GM10266 (cell line): Measurements from ENCODE around the gene SLC52A3.
A peak's percentile ranks its signal among the peaks of the same experiment; 100 is the strongest.
"Not testable (repeated sequence)": the region's sequence is repeated elsewhere in the genome, so short reads cannot be mapped to it uniquely, and the experiment has no call there.

Experiments
- DNase-seq: peaks from one replicate; pipeline ENCODE4 v3.0.0; 2012; ENCODE audit errors: extremely low spot score
- CTCF ChIP-seq: IDR thresholded peaks from 2 replicates; pipeline ENCODE4 v1.5.1; 2012; ENCODE audit warnings: mild to moderate bottlenecking, low read depth; ENCODE audit not compliant: control insufficient read depth, insufficient read depth; ENCODE audit errors: missing control alignments

SLC52A3 gene

GRCh38 chr20:768426-768978, at the start of gene SLC52A3:
Gene SLC52A3, minus strand, starts transcription at chr20:768500. Its CDS starts 2,726 bp downstream, at chr20:765774.
- DNase-seq = no peak
- peak; percentile 3 for TF ChIP-seq CTCF

DNA sequence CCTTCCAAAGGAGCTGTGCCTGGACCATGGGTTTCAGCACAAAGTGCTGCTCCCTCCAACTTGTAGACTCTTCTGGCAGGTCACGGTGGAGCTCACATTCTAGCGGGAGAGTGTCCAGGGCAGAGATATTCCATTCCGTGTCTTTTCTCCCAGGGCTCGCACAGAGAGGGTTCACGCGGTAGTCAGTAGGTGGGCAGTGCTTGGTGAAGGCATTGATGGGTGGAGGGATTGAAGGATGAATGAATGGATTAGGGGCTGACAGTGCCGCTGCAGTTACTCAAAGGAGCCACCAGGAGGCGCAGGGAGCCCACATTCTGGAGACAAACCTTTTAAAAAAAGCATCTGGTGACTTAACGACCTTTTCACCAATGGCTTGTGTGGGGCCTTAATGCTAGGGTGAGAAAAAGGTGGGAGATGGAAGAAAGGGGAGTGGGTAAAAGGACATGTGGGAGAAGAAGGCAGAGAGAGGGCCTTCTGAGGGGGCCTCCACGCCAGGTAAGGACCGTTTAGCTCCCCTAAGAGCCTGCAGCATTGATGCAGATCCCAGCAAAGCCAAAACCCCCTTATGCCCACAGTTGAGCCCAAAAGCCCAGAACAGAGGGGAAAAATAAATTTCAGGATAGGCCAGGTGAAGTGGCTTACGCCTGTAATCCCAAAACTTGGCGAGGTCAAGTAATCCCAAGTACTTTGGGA, 47.8 kb upstream of the SLC52A3 start:
- DNase-seq = peak; percentile 79
- peak; percentile 94 for TF ChIP-seq CTCF

- no peak for TF ChIP-seq CTCF
- no peak for DNase-seq
Measured at GRCh38 chr20:815226-815625, 46.9 kb upstream of the SLC52A3 start.

- no peak for TF ChIP-seq CTCF
- no peak for DNase-seq
Measured at GRCh38 chr20:813390-813789, 45.1 kb upstream of the SLC52A3 start.

- not testable (repeated sequence) for DNase-seq
Measured at GRCh38 chr20:812435-812814, 44.1 kb upstream of the SLC52A3 start.

GRCh38 chr20:811776-812434, 43.6 kb upstream of the SLC52A3 start:
- not testable (repeated sequence) for DNase-seq

DNA sequence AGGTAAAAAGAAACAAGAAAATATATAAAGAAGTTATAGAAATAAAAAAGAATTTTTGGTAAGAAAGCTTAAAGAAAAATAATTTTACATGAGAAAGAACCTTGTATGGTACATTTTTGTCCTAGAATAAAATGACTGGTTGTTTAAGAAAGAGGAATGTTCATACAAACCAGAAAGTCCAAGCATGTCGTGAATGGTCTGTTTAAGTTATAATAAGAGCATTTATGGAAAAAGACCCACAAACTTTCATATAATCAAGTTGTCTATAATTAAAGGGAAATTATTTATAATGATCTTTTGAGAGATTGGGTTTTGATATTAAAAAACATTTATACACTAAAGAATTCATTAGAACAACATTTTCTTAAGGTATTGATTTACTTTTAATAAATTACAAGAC, 37.4 kb upstream of the SLC52A3 start:
- no peak for TF ChIP-seq CTCF
- no peak for DNase-seq

- no peak for TF ChIP-seq CTCF
- no peak for DNase-seq
Measured at GRCh38 chr20:801678-802077, 33.4 kb upstream of the SLC52A3 start.

DNA sequence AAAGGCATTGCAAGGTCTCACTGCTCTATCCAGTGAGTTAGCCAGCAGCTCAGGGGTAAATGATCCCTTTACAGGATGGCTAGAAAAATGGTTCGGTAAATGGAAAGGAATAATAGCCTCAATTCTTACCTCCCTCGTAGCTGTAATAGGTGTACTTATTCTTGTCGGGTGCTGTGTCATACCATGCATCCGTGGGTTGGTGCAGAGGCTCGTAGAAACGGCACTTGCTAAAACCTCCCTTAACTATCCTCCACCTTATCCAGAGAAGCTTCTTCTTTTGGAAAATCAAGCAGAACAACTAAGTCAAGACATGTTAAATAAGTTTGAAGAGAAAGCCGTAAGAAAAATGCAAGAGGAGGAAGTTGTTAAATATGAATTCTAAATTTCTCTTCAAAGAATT, 31.7 kb upstream of the SLC52A3 start:
- not testable (repeated sequence) for DNase-seq

DNA sequence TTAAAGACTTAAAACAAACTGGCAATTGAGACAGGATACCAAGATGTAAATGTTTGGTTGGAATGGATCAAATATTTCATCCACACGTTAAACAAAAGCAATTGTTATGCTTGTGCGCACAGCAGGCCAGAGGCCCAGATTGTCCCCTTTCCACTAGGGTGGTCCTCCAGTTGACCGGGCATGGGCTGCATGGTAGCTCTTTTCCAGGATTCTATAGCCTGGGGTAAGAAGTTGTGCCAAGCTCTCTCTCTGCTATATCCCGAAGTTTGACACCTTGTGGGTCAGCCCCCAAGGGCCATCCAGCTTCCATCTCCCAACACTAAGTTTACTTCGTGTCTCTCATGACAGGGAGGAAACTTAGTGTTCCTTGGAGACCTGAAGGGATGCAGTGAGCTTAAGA, 30.4 kb upstream of the SLC52A3 start:
- not testable (repeated sequence) for DNase-seq
